ENCODE measurements around the gene DKC1. TPM values are rescaled to one million over a fixed set of nuclear protein-coding genes. Genes with fewer than 3 reads are reported as not detected.
"Not testable (repeated sequence)": the region's sequence is repeated elsewhere in the genome, so short reads cannot be mapped to it uniquely, and the experiment has no call there.

DKC1 gene
- total RNA-seq, 1 donor from 2014 or later = 81.0 TPM

DNA sequence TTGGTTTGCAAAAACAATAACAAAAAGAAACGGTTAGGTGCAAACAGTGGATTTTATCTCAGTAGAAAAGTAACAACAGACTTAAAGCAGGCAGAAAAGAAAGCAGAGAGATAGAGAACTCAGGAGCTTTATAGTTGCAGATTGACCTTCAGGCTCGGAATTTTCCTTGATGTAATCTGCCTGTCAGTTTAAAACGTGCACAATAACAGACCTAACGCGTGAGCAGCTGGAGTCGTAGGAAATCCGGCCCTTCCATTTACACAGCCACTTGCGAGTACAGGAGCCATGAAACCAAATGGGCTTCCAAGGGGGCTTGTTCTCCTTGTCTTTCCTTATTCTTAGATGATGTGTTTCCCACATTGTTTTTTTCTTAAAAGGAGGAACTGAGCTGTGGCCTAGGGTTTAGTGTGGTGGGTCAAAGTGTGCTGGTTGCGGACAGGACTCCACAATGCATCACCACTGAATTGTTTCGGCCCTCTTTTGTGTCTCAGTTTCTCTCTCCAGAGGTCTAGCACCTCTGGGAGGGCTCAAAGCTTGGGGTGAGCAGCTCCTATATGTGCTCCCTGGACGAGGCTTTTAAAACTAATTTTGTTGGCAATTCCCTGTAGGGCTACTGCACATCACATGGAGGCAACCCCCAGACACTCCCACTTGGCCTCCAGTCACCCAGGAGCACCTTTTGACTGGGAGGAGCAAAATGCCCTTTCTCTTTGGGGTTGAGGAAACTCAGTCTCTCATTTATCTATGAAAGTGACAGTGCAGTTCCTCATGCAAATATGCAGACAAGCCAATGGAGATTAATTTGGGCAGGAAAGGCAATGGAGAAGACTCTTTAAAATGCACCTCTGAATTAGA, 56.5 kb downstream of the DKC1 start:
- TF ChIP-seq CTCF (conservative IDR thresholded peaks at IDR 0.05) = no peak
- H3K9me3 Mint-ChIP-seq = peaks cover 6% of the 10 kb centered on the region
- DNase-seq (ENCODE audit: low read depth, low spot score) = no peak
- no peak overlapping the region for H3K27ac Mint-ChIP-seq (ENCODE audit: unreplicated experiment)
- peaks cover 22% of the 10 kb centered on the region for H3K27me3 Mint-ChIP-seq (ENCODE audit: low read depth)
- no peak overlapping the region for H3K4me3 Mint-ChIP-seq
- peaks cover 2% of the 10 kb centered on the region for H3K36me3 Mint-ChIP-seq (ENCODE audit: low read depth)
- H3K4me1 Mint-ChIP-seq = peaks cover 10% of the 10 kb centered on the region

DNA sequence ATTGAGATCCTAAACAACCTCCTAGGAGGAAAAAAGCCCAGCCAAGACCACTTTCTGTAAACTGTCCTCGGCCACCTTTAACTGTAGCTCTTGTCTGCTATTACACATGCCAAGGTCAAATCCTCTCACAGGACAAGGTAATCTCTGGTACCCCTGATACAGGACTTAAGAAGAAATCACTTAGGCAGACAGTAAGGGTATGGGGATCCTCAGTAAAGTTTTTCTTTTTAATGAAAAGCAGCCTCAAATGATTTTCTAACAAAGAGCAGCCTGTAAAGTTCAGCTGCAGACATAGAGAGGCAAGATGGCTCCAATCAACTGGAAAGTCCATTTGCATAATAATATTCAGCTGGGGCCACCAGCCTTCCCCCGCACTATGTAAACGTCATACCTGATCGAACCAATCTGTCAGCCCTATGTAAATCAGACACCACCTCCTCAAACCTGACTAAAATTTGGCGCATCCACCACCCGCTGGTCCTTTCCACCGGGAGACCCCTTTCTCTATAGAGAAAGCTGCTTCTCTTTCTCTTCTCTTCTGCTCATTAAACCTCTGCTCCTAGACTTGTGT, 57.2 kb downstream of the DKC1 start:
- H3K27ac Mint-ChIP-seq (ENCODE audit: unreplicated experiment) = no peak overlapping the region
- peaks cover 10% of the 10 kb centered on the region for H3K9me3 Mint-ChIP-seq
- no peak overlapping the region for H3K4me3 Mint-ChIP-seq
- H3K27me3 Mint-ChIP-seq (ENCODE audit: low read depth) = peaks cover 17% of the 10 kb centered on the region
- H3K4me1 Mint-ChIP-seq = peaks cover 10% of the 10 kb centered on the region
- peaks cover 2% of the 10 kb centered on the region for H3K36me3 Mint-ChIP-seq (ENCODE audit: low read depth)
- no peak for DNase-seq (ENCODE audit: low read depth, low spot score)
- no peak for TF ChIP-seq CTCF (conservative IDR thresholded peaks at IDR 0.05)

- Mint-ChIP-seq H3K27me3 (ENCODE audit: low read depth) (peaks cover 12% of the 10 kb centered on the region), H3K4me3 (no peak overlapping the region), H3K9me3 (peaks cover 11% of the 10 kb centered on the region), H3K27ac (ENCODE audit: unreplicated experiment) (no peak overlapping the region), H3K4me1 (peaks cover 10% of the 10 kb centered on the region), H3K36me3 (ENCODE audit: low read depth) (no peaks in the 10 kb centered on the region)
- DNase-seq (ENCODE audit: low read depth, low spot score) = no peak
- no peak for TF ChIP-seq CTCF (conservative IDR thresholded peaks at IDR 0.05)
These were observed 58.9 kb downstream of the DKC1 start for GRCh38 chrX:154821523-154821922.

GRCh38 chrX:154822029-154822428, 59.4 kb downstream of the DKC1 start:
- H3K4me3 Mint-ChIP-seq = no peak overlapping the region
- TF ChIP-seq CTCF (conservative IDR thresholded peaks at IDR 0.05) = no peak
- H3K36me3 Mint-ChIP-seq (ENCODE audit: low read depth) = no peaks in the 10 kb centered on the region
- H3K27ac Mint-ChIP-seq (ENCODE audit: unreplicated experiment) = no peak overlapping the region
- DNase-seq (ENCODE audit: low read depth, low spot score) = no peak
- H3K4me1 Mint-ChIP-seq = peaks cover 10% of the 10 kb centered on the region
- H3K27me3 Mint-ChIP-seq (ENCODE audit: low read depth) = peaks cover 12% of the 10 kb centered on the region
- peaks cover 14% of the 10 kb centered on the region for H3K9me3 Mint-ChIP-seq

- Mint-ChIP-seq H3K4me3 (no peak overlapping the region), H3K27me3 (ENCODE audit: low read depth) (peaks cover 12% of the 10 kb centered on the region), H3K27ac (ENCODE audit: unreplicated experiment) (no peak overlapping the region), H3K4me1 (peaks cover 6% of the 10 kb centered on the region), H3K9me3 (peaks cover 16% of the 10 kb centered on the region), H3K36me3 (ENCODE audit: low read depth) (no peaks in the 10 kb centered on the region)
- no peak for DNase-seq (ENCODE audit: low read depth, low spot score)
- TF ChIP-seq CTCF (conservative IDR thresholded peaks at IDR 0.05) = no peak
These were observed 62.0 kb downstream of the DKC1 start for GRCh38 chrX:154824638-154825037.

DNA sequence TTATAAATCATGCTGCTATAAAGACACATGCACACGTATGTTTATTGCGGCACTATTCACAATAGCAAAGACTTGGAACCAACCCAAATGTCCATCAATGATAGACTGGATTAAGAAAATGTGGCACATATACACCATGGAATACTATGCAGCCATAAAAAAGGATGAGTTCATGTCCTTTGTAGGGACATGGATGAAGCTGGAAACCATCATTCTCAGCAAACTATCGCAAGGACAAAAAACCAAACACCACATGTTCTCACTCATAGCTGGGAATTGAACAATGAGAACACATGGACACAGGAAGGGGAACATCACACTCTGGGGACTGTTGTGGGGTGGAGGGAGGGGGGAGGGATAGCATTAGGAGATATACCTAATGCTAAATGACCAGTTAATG, 62.9 kb downstream of the DKC1 start:
- H3K4me1 Mint-ChIP-seq; H3K36me3 Mint-ChIP-seq (ENCODE audit: low read depth): not testable (repeated sequence)

More for the DNA sequence above, 62.9 kb downstream of the DKC1 start:
- H3K9me3 Mint-ChIP-seq = peaks cover 16% of the 10 kb centered on the region
- H3K27ac Mint-ChIP-seq (ENCODE audit: unreplicated experiment); DNase-seq (ENCODE audit: low read depth, low spot score); H3K4me3 Mint-ChIP-seq: not testable (repeated sequence)
- H3K27me3 Mint-ChIP-seq (ENCODE audit: low read depth) = peaks cover 12% of the 10 kb centered on the region
